Keratinocyte (primary cell): Measurements from ENCODE around the gene C15orf61.

Experiments
- CTCF ChIP-seq, 3 experiments: IDR thresholded peaks in 1 of 3; conservative IDR thresholded peaks in 1 of 3; optimal IDR thresholded peaks in 1 of 3; 2 replicates in 2 of 3; 3 replicates in 1 of 3; pipeline versions ENCODE3 to v1.5.1; 2011; ENCODE audit warnings: low read length in 3 of 3, mild to moderate bottlenecking in 3 of 3, moderate library complexity in 2 of 3, control low read depth in 1 of 3, inconsistent platforms in 1 of 3; ENCODE audit not compliant: insufficient read depth in 2 of 3; ENCODE audit errors: extremely low read depth in 1 of 3
- EZH2 ChIP-seq: IDR thresholded peaks from one replicate; pipeline ENCODE4 v1.6.1; 2012; ENCODE audit warnings: inconsistent platforms, mild to moderate bottlenecking, low read length, moderate library complexity

DNA sequence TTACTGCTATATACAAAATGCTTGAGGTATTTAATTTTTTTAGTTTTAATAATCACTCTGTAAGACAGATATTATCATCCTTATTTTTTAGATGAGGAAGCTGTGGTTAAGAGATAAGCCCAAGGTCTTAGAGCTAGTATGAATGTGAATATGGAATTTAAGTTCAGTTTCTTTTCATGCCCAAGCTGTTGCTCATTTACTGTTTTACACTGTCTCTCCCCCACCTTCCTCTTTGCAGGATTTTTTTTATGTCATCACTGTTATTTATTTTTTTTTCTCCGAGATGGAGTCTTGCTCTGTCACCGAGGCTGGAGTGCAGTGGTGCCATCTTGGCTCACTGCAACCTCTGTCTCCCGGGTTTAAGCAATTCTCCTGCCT, 44.0 kb downstream of the C15orf61 start:
- TF ChIP-seq EZH2 (no peak), CTCF (optimal IDR thresholded peaks at IDR 0.05 in 1 of 3, IDR thresholded peaks at IDR 0.05 in 1 of 3, conservative IDR thresholded peaks at IDR 0.05 in 1 of 3; ENCODE audit: extremely low read depth in 1 of 3, insufficient read depth in 2 of 3, low read length in 3 of 3) (no peak)
